Kidney (tissue), 14 donors: ENCODE measurements around the gene LHFPL3. TPM values are rescaled to one million over a fixed set of nuclear protein-coding genes. Genes with fewer than 3 reads are reported as not detected.

ENCODE experiments used
- DNase-seq, 5 donors: peaks; one replicate each; pipeline ENCODE4 v3.0.0-alpha.2; 2013 to 2020
- FAIRE-seq: peaks from 2 replicates; lab custom pipeline; 2012; peaks lifted over from hg19 to GRCh38; lab: Jason Lieb, UNC
- H3K27ac ChIP-seq, 2 donors: one replicate each; pipeline ENCODE4 v1.7.0; 2013; ENCODE audit warnings: low read depth in 2 of 2, low read length in 2 of 2, inconsistent platforms in 1 of 2
- H3K27me3 ChIP-seq: one replicate; pipeline ENCODE4 v1.7.1; 2013; ENCODE audit warnings: low read length, inconsistent platforms; ENCODE audit not compliant: control insufficient read depth, insufficient read depth
- H3K36me3 ChIP-seq, 3 donors: one replicate each; pipeline versions ENCODE4 v1.7.0 to v1.7.1; 2013; ENCODE audit warnings: low read length in 3 of 3, control low read depth in 1 of 3, inconsistent platforms in 1 of 3; ENCODE audit not compliant: insufficient read depth in 3 of 3, control insufficient read depth in 2 of 3
- H3K4me1 ChIP-seq, 3 donors: one replicate each; pipeline versions ENCODE4 v1.7.0 to v1.7.1; 2013; ENCODE audit warnings: low read length in 3 of 3, inconsistent platforms in 1 of 3, low read depth in 1 of 3; ENCODE audit not compliant: control insufficient read depth in 2 of 3, insufficient read depth in 2 of 3
- H3K4me3 ChIP-seq, 3 donors: one replicate each; pipeline versions ENCODE4 v1.7.0 to v1.8.1; 2013; ENCODE audit warnings: low read length in 3 of 3, control low read depth in 1 of 3, inconsistent platforms in 1 of 3
- H3K9ac ChIP-seq, 3 donors: one replicate each; pipeline versions ENCODE4 v1.7.0 to v1.7.1; 2013; ENCODE audit warnings: low read length in 3 of 3, control low read depth in 1 of 3, inconsistent platforms in 1 of 3
- H3K9me3 ChIP-seq, 3 donors: one replicate each; pipeline versions ENCODE4 v1.7.0 to v1.7.1; 2013; ENCODE audit warnings: low read length in 3 of 3, control low read depth in 1 of 3, inconsistent platforms in 1 of 3; ENCODE audit not compliant: control insufficient read depth in 2 of 3, insufficient read depth in 1 of 3
- CTCF ChIP-seq: IDR thresholded peaks from 3 replicates; pipeline ENCODE4 v1.5.1; 2012; ENCODE audit warnings: mild to moderate bottlenecking, moderate library complexity, borderline replicate concordance; ENCODE audit not compliant: insufficient read depth; ENCODE audit errors: extremely low read depth
- intact Hi-C: fragments of 100-400 bp; cut with DNase I; formaldehyde crosslinking; loops from one replicate; pipeline ENCODE4 v1.11.1; 2022
- polyA plus RNA-seq: library from polyadenylated mRNA; stranded (reverse); fragments of 350-450 nt; fragmentation: Illumina TruSeq; extraction: RNeasy Lipid Tissue Mini Kit (QIAGEN cat#74804); gene quantifications from one replicate; pipeline ENCODE4 v1.2.3, GENCODE V29; 2014; ENCODE audit warnings: low read depth, low replicate concordance; ENCODE audit not compliant: insufficient read depth
- total RNA-seq: library from RNA; stranded (reverse); fragmentation: NEBNext Ultra II Directional; extraction: Animal tissue kit (Norgen Biotek cat#: 25700); gene quantifications from one replicate; pipeline ENCODE4 v1.2.1, GENCODE V29; 2021
- donor health status: control.
- donor health status: control.
- donor health status: control.
- donor health status: control.
- donor health status: control.
- donor health status: DM: yes; HTN: yes; CAD: no.
- donor health status: Normal renal cell carcinoma (clear cell type).

The LHFPL3 gene
- total and polyA plus RNA-seq, 2 donors from 2014 or later = not detected

- no peak overlapping the region for H3K9ac ChIP-seq
- no peaks in the 10 kb centered on the region for H3K9me3 ChIP-seq
- H3K27me3 ChIP-seq = no peaks in the 10 kb centered on the region
- peaks cover 0 to 9% (median 4%) of the 10 kb centered on the region in 3 donors for H3K36me3 ChIP-seq
- FAIRE-seq (no peak), DNase-seq (no peak)
- no peak overlapping the region for H3K27ac ChIP-seq
- H3K4me1 ChIP-seq = no peaks in the 10 kb centered on the region
- TF ChIP-seq CTCF = no peak
- intact Hi-C loops = no loop called here
- H3K4me3 ChIP-seq = no peak overlapping the region
Measured at GRCh38 chr7:104873401-104873800, 545.0 kb downstream of the LHFPL3 start.

GRCh38 chr7:104878577-104878976, 550.2 kb downstream of the LHFPL3 start:
- TF ChIP-seq CTCF = no peak
- FAIRE-seq = no peak
- Histone ChIP-seq H3K27ac (no peak overlapping the region), H3K4me3 (no peak overlapping the region), H3K4me1 (peaks cover 0 to 3% (median 0%) of the 10 kb centered on the region in 3 donors), H3K9ac (no peak overlapping the region), H3K9me3 (no peaks in the 10 kb centered on the region), H3K27me3 (no peaks in the 10 kb centered on the region), H3K36me3 (no peaks in the 10 kb centered on the region)
- no peak for DNase-seq
- intact Hi-C loops = no loop called here

- FAIRE-seq (no peak), DNase-seq (no peak)
- Histone ChIP-seq H3K9me3 (no peaks in the 10 kb centered on the region), H3K27me3 (no peaks in the 10 kb centered on the region), H3K4me1 (peaks cover 0 to 19% (median 6%) of the 10 kb centered on the region in 3 donors), H3K4me3 (peak overlapping the region in 1 of 3 donors; percentile 51), H3K9ac (peak overlapping the region in 1 of 3 donors; percentile 51), H3K36me3 (peaks cover 0 to 15% (median 0%) of the 10 kb centered on the region in 3 donors), H3K27ac (peak overlapping the region in 1 of 2 donors; percentile 86)
- TF ChIP-seq CTCF = no peak
- intact Hi-C loops = no loop called here
Measured at GRCh38 chr7:104883248-104883717, 554.9 kb downstream of the LHFPL3 start.
